ENCODE measurements around the gene PALB2. TPM values are rescaled to one million over a fixed set of nuclear protein-coding genes. Genes with fewer than 3 reads are reported as not detected.

The PALB2 gene
- total and polyA plus RNA-seq, 2 of the 13 experiments (the other 11 are each of a cell fraction or from before 2014, with no cell fraction given) = 12.1 to 40.9 TPM

- TF ChIP-seq DMAP1 (CRISPR knock-in tag; IDR thresholded peaks at IDR 0.05) (peak; percentile 99), ARID5B (CRISPR knock-in tag; IDR thresholded peaks at IDR 0.05) (peak; percentile 43), ZNF800 (CRISPR knock-in tag; IDR thresholded peaks at IDR 0.05) (peak; percentile 66; the same call in 1 of the 2 replicates), IKZF4 (CRISPR knock-in tag; IDR thresholded peaks at IDR 0.05; ENCODE audit: borderline replicate concordance, low read depth, not compliant biosample characterization) (peak; percentile 88), HNF1A (IDR thresholded peaks at IDR 0.05; ENCODE audit: low read depth) (no peak), HNF1A (CRISPR knock-in tag; IDR thresholded peaks at IDR 0.05; ENCODE audit: borderline replicate concordance) (peak; percentile 79; the same call in 1 of the 2 replicates), HINFP (CRISPR knock-in tag; IDR thresholded peaks at IDR 0.05; ENCODE audit: low read depth) (no peak; the same call in 1 of the 2 replicates), RORA (CRISPR knock-in tag; IDR thresholded peaks at IDR 0.05) (no peak), AGO2 (optimal IDR thresholded peaks at IDR 0.05; ENCODE audit: low read depth, low read length) (peak; percentile 98), HDAC6 (IDR thresholded peaks at IDR 0.05; ENCODE audit: low read depth, low read length) (no peak), MLLT10 (CRISPR knock-in tag; IDR thresholded peaks at IDR 0.05) (no peak), ETV6 (CRISPR knock-in tag; conservative IDR thresholded peaks at IDR 0.05) (peak; percentile 91), ZNF841 (CRISPR knock-in tag; IDR thresholded peaks at IDR 0.05; ENCODE audit: borderline replicate concordance) (peak; percentile 100), NPAS2 (CRISPR knock-in tag; IDR thresholded peaks at IDR 0.05; ENCODE audit: borderline replicate concordance) (no peak), ZIK1 (CRISPR knock-in tag; IDR thresholded peaks at IDR 0.05; ENCODE audit: borderline replicate concordance, low read depth) (no peak; the same call in 1 of the 2 replicates), ERF (CRISPR knock-in tag; IDR thresholded peaks at IDR 0.05) (peak; percentile 87), ZNF747 (CRISPR knock-in tag; IDR thresholded peaks at IDR 0.05; ENCODE audit: borderline replicate concordance) (peak; percentile 65; the same call in 1 of the 2 replicates)
Observed at GRCh38 chr16:23678430-23679273, 37.5 kb upstream of the PALB2 start, which contains the start of gene PLK1 (continued).

All from HepG2 (cell line).